ENCODE data around the gene ITPRID1.

- no peak for TF ChIP-seq SUZ12 (IDR thresholded peaks at IDR 0.05; ENCODE audit: extremely low read depth, insufficient read depth, insufficient read length)
- no peak for TF ChIP-seq ZNF274 (IDR thresholded peaks at IDR 0.05; ENCODE audit: low read depth, low read length)
Measured at GRCh38 chr7:31683445-31684225, 169.7 kb downstream of the ITPRID1 start.

Data from NT2/D1 (cell line).